H9 (cell line): ENCODE data around the gene LSM2. TPM values are rescaled to one million over a fixed set of nuclear protein-coding genes. Genes with fewer than 3 reads are reported as not detected.

Source experiments
- DNase-seq: peaks from one replicate; pipeline ENCODE4 v3.0.0-alpha.2; 2017
- H2AFZ ChIP-seq: one replicate; pipeline ENCODE4 v1.6.1; 2013; ENCODE audit warnings: mild to moderate bottlenecking, low read length, control low read depth, moderate library complexity
- H2AK5ac ChIP-seq: 2 replicates; pipeline ENCODE4 v1.6.1; 2013; ENCODE audit warnings: low read length, control low read depth, mixed read lengths; ENCODE audit not compliant: insufficient read length
- H2BK120ac ChIP-seq: one replicate; pipeline ENCODE4 v1.6.1; 2013; ENCODE audit warnings: low read depth, mild to moderate bottlenecking, low read length, control low read depth, inconsistent platforms; ENCODE audit not compliant: poor library complexity, severe bottlenecking
- H2BK12ac ChIP-seq: 2 replicates; pipeline ENCODE4 v1.6.1; 2013; ENCODE audit warnings: low read length, control low read depth, mixed read lengths, low read depth; ENCODE audit not compliant: insufficient read length
- H2BK15ac ChIP-seq: 2 replicates; pipeline ENCODE4 v1.6.1; 2013; ENCODE audit warnings: low read depth, low read length, control low read depth
- H2BK20ac ChIP-seq: one replicate; pipeline ENCODE4 v1.6.1; 2013; ENCODE audit warnings: low read depth, mild to moderate bottlenecking, low read length, control low read depth, inconsistent platforms; ENCODE audit not compliant: poor library complexity, severe bottlenecking
- H2BK5ac ChIP-seq: 2 replicates; pipeline ENCODE4 v1.6.1; 2013; ENCODE audit warnings: low read length, control low read depth, mixed read lengths; ENCODE audit not compliant: insufficient read length
- H3K14ac ChIP-seq: 2 replicates; pipeline ENCODE4 v1.6.1; 2013; ENCODE audit warnings: low read length, control low read depth; ENCODE audit not compliant: insufficient read depth
- H3K18ac ChIP-seq: 2 replicates; pipeline ENCODE4 v1.6.1; 2013; ENCODE audit warnings: low read depth, mild to moderate bottlenecking, mixed read lengths, low read length, control low read depth; ENCODE audit not compliant: insufficient read length
- H3K23ac ChIP-seq: 2 replicates; pipeline ENCODE4 v1.6.1; 2013; ENCODE audit warnings: low read length, control low read depth, mixed read lengths, low read depth; ENCODE audit not compliant: insufficient read length
- H3K23me2 ChIP-seq: 2 replicates; pipeline ENCODE4 v1.6.1; 2013; ENCODE audit warnings: low read depth, mild to moderate bottlenecking, mixed read lengths, low read length, control low read depth; ENCODE audit not compliant: insufficient read length, poor library complexity, severe bottlenecking
- H3K27ac ChIP-seq: 2 replicates; pipeline ENCODE4 v1.5.1; 2013; ENCODE audit warnings: low read length, control low read depth, mixed read lengths, low read depth; ENCODE audit not compliant: insufficient read length
- H3K27me3 ChIP-seq: 2 replicates; pipeline ENCODE4 v1.6.1; 2013; ENCODE audit warnings: low read length, control low read depth, inconsistent platforms; ENCODE audit not compliant: insufficient read depth
- H3K4ac ChIP-seq: 2 replicates; pipeline ENCODE4 v1.6.1; 2013; ENCODE audit warnings: low read depth, mild to moderate bottlenecking, control low read depth, inconsistent platforms, low read length, moderate library complexity
- H3K4me1 ChIP-seq: 2 replicates; pipeline ENCODE4 v1.6.1; 2013; ENCODE audit warnings: low read length, control low read depth, inconsistent platforms; ENCODE audit not compliant: insufficient read depth
- H3K4me2 ChIP-seq: 2 replicates; pipeline ENCODE4 v1.6.1; 2013; ENCODE audit warnings: low read length, control low read depth, mixed read lengths; ENCODE audit not compliant: insufficient read length, insufficient read depth
- H3K56ac ChIP-seq: 2 replicates; pipeline ENCODE4 v1.6.1; 2013; ENCODE audit warnings: low read depth, mild to moderate bottlenecking, mixed read lengths, low read length, control low read depth; ENCODE audit not compliant: insufficient read length
- H3K79me1 ChIP-seq: 2 replicates; pipeline ENCODE4 v1.6.1; 2013; ENCODE audit warnings: low read depth, mild to moderate bottlenecking, moderate library complexity, low read length, control low read depth, inconsistent platforms; ENCODE audit not compliant: insufficient read depth, poor library complexity, severe bottlenecking
- H3K79me2 ChIP-seq: 2 replicates; pipeline ENCODE4 v1.6.1; 2013; ENCODE audit warnings: low read length, control low read depth, inconsistent platforms; ENCODE audit not compliant: insufficient read depth
- H3K9ac ChIP-seq: 2 replicates; pipeline ENCODE4 v1.6.1; 2013; ENCODE audit warnings: low read length, control low read depth, mixed read lengths; ENCODE audit not compliant: insufficient read length; ENCODE audit errors: extremely low read depth
- H3K9me3 ChIP-seq: one replicate; pipeline ENCODE4 v1.6.1; 2013; ENCODE audit warnings: low read depth, low read length, inconsistent platforms; ENCODE audit not compliant: control insufficient read depth
- H3T11ph ChIP-seq: one replicate; pipeline ENCODE4 v1.6.1; 2013; ENCODE audit warnings: mild to moderate bottlenecking, low read length, control low read depth, inconsistent platforms
- H4K20me1 ChIP-seq: one replicate; pipeline ENCODE4 v1.6.1; 2013; ENCODE audit not compliant: control insufficient read depth, insufficient read length, insufficient read depth
- H4K5ac ChIP-seq: 2 replicates; pipeline ENCODE4 v1.6.1; 2013; ENCODE audit warnings: low read depth, mild to moderate bottlenecking, mixed read lengths, low read length, control low read depth; ENCODE audit not compliant: insufficient read length
- H4K8ac ChIP-seq: replicated peaks from 2 replicates; pipeline ENCODE4 v1.6.1; 2013; ENCODE audit warnings: low read length, control low read depth, mixed read lengths, low read depth; ENCODE audit not compliant: insufficient read length
- H4K91ac ChIP-seq: 2 replicates; pipeline ENCODE4 v1.6.1; 2013; ENCODE audit warnings: low read depth, mild to moderate bottlenecking, moderate library complexity, mixed read lengths, low read length, control low read depth; ENCODE audit not compliant: insufficient read length
- H3K27ac Mint-ChIP-seq, 3 experiments: 2 replicates in 2 of 3; 3 replicates in 1 of 3; pipeline ENCODE4 v1.8.0; 2020 to 2021; ENCODE audit warnings: mixed read lengths in 3 of 3, mild to moderate bottlenecking in 1 of 3, moderate library complexity in 1 of 3
- H3K27me3 Mint-ChIP-seq: 2 replicates; pipeline ENCODE4 v1.8.0; 2021; ENCODE audit warnings: low read depth, mild to moderate bottlenecking, moderate library complexity, mixed read lengths
- H3K36me3 Mint-ChIP-seq, 3 experiments: 2 replicates in 2 of 3; 3 replicates in 1 of 3; pipeline ENCODE4 v1.8.0; 2020 to 2021; ENCODE audit warnings: low read depth in 3 of 3, mixed read lengths in 3 of 3; ENCODE audit not compliant: insufficient read depth in 1 of 3
- H3K4me1 Mint-ChIP-seq, 2 experiments: 2 replicates each; pipeline ENCODE4 v1.8.0; 2020; ENCODE audit warnings: mixed read lengths in 2 of 2
- H3K4me3 Mint-ChIP-seq, 2 experiments: 2 replicates in 1 of 2; 3 replicates in 1 of 2; pipeline ENCODE4 v1.8.0; 2020 to 2021; ENCODE audit warnings: mild to moderate bottlenecking in 2 of 2, mixed read lengths in 2 of 2, moderate library complexity in 1 of 2
- H3K9me3 Mint-ChIP-seq, 2 experiments: 2 replicates in 1 of 2; 3 replicates in 1 of 2; pipeline ENCODE4 v1.8.0; 2020; ENCODE audit warnings: mild to moderate bottlenecking in 2 of 2, mixed read lengths in 2 of 2, moderate library complexity in 1 of 2
- WGBS: extraction: QIAGEN DNeasy Blood & Tissue Kit; methylation state at CpG from one replicate; pipeline ENCODE4 v1.1.7; 2013; ENCODE audit warnings: missing lambda C conversion rate, low lambda C conversion rate, mixed read lengths; ENCODE audit not compliant: insufficient read length; ENCODE audit errors: extremely low coverage; 5-methylcytosine and 5-hydroxymethylcytosine counted together
- total RNA-seq: library from RNA; stranded (reverse); gene quantifications from 2 replicates; pipeline ENCODE4 v1.2.1, GENCODE V29; 2021
- TF ChIP-seq, protein P1 (sequence below): fragments of 200-600 bp; sonication (generic); conservative IDR thresholded peaks from 3 replicates; pipeline ENCODE4 v1.8.0; 2021; ENCODE audit warnings: antibody characterized with exemption, mild to moderate bottlenecking

LSM2 gene
- total RNA-seq, 1 experiment from 2014 or later: 123 TPM

DNA sequence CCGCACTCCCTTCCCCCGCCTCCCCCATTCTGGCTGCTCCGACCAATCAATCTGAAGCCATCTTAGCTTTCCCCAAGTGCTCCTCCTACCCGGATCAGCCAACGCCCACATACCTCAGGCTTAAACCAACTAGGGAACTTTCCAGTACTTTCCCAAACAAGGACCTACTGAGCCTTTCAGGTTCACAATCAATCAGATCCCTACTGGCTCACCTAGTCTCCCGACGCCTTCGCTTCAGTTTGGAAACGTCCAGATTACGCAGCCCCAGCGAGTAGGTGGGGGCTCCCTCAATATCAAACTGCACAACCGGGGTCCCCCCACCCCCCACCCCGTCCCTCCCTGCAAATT lies 7.9 kb upstream of the LSM2 start:
- no peak overlapping the region for H3K9ac ChIP-seq
- no peak overlapping the region for H2BK12ac ChIP-seq
- peak overlapping the region; percentile 76 for H3K4me2 ChIP-seq

More for the DNA sequence above, 7.9 kb upstream of the LSM2 start:
- no peak overlapping the region for H3K23ac ChIP-seq
- no peak overlapping the region for H3T11ph ChIP-seq
- H3K36me3 Mint-ChIP-seq: peaks cover 3 to 10% (median 6%) of the 10 kb centered on the region in 3 experiments; a peak in 5 of 7 replicates
- TF ChIP-seq, protein P1, sequence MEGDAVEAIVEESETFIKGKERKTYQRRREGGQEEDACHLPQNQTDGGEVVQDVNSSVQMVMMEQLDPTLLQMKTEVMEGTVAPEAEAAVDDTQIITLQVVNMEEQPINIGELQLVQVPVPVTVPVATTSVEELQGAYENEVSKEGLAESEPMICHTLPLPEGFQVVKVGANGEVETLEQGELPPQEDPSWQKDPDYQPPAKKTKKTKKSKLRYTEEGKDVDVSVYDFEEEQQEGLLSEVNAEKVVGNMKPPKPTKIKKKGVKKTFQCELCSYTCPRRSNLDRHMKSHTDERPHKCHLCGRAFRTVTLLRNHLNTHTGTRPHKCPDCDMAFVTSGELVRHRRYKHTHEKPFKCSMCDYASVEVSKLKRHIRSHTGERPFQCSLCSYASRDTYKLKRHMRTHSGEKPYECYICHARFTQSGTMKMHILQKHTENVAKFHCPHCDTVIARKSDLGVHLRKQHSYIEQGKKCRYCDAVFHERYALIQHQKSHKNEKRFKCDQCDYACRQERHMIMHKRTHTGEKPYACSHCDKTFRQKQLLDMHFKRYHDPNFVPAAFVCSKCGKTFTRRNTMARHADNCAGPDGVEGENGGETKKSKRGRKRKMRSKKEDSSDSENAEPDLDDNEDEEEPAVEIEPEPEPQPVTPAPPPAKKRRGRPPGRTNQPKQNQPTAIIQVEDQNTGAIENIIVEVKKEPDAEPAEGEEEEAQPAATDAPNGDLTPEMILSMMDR: no peak
- H3K4me3 Mint-ChIP-seq: peak overlapping the region; percentile 81 to 90
- H3K27me3 Mint-ChIP-seq: peaks cover 5% of the 10 kb centered on the region
- H4K5ac ChIP-seq: no peak overlapping the region
- no peaks in the 10 kb centered on the region for H3K79me2 ChIP-seq
- H3K27ac ChIP-seq: no peak overlapping the region
- H3K14ac ChIP-seq: peak overlapping the region; percentile 37; the same call in 1 of the 2 replicates
- no peak overlapping the region for H2AK5ac ChIP-seq
- H3K56ac ChIP-seq: no peak overlapping the region
- H3K4me1 Mint-ChIP-seq: peaks cover 19 to 22% of the 10 kb centered on the region in 2 experiments
- peaks cover 6 to 9% of the 10 kb centered on the region in 2 experiments for H3K9me3 Mint-ChIP-seq
- no peak overlapping the region for H2BK5ac ChIP-seq
- H3K18ac ChIP-seq: peak overlapping the region; percentile 66
- DNase-seq: peak; percentile 98
- H4K91ac ChIP-seq: no peak overlapping the region
- no peak overlapping the region for H2AFZ ChIP-seq
- peaks cover 5% of the 10 kb centered on the region for H3K23me2 ChIP-seq
- H3K79me1 ChIP-seq: no peaks in the 10 kb centered on the region
- H2BK20ac ChIP-seq: no peak overlapping the region
- H4K20me1 ChIP-seq: no peaks in the 10 kb centered on the region
- no peak overlapping the region for H4K8ac ChIP-seq
- H3K4ac ChIP-seq: no peak overlapping the region
- WGBS: no CpG with 5 or more reads among the region's 13 CpGs
- no peak overlapping the region for H2BK15ac ChIP-seq
- H3K4me1 ChIP-seq: no peaks in the 10 kb centered on the region; the same call in 1 of the 2 replicates
- H2BK120ac ChIP-seq: no peak overlapping the region
- H3K27me3 ChIP-seq: no peaks in the 10 kb centered on the region
- H3K27ac Mint-ChIP-seq: peak overlapping the region; percentile 94 to 99 (median 99)
- no peaks in the 10 kb centered on the region for H3K9me3 ChIP-seq
